HG02588 (cell line): ENCODE data around the gene SCARB2.

Experiments
- ATAC-seq: cut with Tn5 transposase; IDR thresholded peaks from one replicate; pipeline ENCODE4 v1.9.1; 2021; ENCODE audit warnings: mild to moderate bottlenecking, moderate library complexity; ENCODE audit not compliant: unreplicated experiment

Gene SCARB2

DNA sequence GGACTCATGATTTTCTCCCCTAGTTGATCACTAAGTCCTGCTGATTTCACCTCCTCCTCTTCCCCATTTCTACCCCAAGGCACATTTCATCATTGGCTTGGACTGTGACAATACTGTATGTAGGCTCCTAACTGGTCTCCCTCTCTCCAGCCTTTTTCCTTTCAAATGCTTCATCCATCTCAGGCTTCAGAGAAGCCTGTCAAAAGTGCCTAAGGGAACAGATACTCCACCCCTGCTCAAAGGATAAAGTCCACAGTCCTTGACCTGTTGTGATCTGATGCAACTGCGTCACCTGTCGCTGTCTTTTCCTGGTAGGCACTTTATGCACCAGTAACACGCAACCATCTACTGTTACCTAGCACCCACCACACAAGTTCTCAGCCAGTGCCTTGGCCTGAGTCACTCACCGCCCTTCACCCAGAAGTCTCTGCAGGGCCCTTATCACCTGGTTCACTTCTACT is 12.8 kb downstream of the SCARB2 start:
- ATAC-seq, result no peak

DNA sequence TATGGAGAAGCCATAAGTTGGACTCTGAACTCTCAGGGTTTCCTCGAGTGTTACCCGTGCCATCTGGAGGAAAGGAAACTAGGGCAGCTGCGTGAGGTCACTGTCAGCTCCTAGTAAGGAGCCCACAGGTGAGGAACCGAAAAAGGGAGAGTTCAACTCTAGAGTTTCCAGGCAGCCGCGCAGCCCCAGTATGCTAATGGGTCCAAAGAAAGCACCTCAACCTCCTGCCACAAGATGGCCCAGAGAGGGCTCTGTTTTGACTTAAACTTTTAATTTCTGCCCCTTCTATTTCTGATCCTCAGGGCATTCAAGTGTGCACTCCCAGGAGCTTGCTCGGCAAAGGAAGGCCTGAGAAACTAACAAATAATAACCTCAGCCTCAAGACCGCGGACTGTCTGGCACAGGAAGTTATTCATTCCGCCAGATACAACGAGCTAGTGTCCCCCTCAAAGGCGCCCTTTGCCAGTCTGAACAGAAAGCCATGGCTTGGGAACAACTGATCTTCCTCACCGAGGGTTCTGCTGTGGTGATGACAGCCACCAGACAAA is 13.9 kb downstream of the SCARB2 start:
- peak; percentile 89 for ATAC-seq

DNA sequence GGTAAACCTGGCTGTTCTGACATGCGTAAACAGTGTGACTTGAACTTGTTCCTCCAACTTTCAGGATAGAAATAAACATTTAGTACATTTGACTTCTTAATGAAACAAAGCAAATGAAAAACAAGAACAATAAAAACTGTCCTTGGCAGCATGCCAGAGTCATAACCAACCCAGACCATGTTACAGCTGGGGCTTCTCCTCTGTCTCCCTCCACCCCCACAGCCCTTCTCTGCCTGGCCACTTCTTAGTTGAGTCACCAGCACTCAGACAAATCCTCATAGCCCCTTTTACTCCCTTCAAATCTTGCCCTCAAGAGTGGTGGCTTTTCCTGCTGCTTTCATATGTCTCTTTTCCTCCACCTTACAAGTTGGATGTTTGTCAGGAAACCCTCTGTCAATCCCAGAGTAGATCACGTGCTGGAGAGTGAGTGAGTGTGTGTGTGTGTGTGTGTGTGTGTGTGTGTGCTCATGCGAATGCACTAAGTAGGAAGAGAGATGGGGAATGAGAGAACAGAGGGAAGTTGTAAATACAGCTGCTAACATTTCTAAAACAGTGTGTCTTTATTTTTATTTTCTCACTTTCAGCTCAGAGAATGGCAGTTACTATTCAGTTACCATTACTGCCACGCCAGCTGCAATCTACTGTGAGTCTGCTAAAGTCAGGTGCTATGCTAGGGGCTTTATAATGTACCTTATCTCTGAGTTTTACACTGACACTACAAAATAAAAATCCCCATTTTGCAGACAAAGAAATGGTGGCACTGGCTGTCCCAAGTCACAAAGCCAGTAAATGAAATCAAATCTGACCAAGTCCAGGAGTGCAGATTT is 15.0 kb downstream of the SCARB2 start:
- peak; percentile 39 for ATAC-seq

DNA sequence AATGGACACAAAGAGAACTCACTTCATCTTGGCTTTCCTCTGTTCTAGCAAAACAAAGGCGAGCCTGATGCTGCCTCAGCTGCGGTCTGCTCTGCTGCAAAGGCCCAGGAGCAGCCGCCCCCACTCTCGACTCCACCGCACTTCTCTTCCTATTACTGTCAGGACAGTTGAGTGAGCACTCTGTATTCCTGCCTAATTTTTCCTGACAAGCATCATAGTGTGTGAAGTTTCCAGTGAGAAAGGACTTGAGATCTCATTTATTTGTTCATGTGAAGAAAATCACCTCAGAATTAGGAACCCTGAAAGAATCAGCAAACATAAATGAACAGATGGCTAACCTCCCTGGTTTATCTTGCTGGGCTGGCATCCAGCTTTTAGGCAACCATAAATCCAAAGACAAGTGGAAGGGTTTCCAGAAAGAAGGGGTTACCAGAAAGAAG is 15.6 kb downstream of the SCARB2 start:
- ATAC-seq, result no peak

DNA sequence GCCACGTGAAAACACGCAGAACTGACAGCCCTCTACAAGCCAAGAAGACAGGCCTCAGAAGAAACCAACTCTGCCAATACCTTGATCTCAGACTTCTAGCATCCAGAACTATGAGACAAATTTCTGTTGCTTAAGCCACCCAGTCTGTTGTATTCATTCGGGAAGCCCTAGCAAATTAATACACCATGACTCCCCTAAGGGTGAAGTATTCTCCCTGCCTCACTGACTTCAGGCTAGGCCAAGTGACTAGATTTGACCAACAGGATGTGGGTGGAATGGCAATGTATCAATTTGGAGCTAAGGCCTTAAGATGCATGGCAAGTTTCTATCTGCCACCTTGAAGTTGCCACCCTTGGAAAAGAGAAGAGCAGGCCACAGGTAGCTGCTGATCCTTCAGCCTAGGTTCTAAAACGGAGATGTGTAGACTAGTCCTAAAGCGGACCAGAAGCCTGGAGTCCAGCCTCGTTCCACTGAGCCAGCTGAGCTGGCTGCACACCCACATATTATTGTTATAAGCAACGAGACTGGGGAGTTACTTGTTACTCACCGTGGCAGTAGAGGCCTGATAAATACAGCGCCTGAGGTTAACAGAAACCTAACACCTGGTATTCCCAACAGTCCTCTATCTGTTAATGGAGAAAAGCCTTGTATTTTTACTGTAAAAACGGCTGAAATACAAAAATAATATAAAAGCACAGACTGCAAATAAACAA is 16.4 kb downstream of the SCARB2 start:
- ATAC-seq, result no peak

DNA sequence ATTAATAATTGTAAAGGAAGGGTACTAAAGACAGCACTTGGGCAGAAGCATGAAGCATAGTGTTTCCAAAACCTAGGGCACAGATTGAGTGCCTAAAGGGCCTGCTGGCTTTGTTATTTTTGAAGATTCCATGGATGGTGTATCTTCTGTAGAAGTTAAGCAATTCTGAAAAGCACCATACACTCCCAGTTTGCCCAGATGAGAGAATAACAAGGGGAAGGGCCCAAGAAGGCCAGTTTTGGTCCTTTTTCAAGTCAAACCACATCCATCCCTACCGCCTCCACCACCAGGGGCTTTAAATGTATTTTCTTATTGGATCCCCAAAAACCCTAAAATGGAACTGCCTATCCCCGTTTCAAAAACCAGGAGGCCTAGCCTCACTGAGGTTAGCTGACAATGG is 17.2 kb downstream of the SCARB2 start:
- ATAC-seq, result no peak

DNA sequence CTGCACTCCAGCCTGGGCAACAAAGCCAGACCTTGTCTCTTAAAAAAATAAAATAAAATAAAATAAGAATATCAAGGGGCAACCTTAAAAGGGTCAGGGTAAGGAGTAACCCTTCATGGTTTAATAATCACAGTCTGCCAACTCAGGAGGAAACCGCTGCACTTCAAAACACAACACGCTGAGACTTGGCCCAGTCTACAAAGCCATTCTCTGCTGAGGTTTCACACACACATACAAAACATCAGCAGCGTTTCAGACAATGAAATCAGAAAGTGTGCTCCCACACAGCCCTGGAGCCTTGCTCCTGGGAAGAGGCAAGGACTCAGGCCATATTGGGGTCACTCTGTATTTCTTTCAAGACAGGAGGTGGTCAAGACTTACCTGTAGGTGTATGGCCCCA is 18.3 kb downstream of the SCARB2 start:
- ATAC-seq, result no peak

DNA sequence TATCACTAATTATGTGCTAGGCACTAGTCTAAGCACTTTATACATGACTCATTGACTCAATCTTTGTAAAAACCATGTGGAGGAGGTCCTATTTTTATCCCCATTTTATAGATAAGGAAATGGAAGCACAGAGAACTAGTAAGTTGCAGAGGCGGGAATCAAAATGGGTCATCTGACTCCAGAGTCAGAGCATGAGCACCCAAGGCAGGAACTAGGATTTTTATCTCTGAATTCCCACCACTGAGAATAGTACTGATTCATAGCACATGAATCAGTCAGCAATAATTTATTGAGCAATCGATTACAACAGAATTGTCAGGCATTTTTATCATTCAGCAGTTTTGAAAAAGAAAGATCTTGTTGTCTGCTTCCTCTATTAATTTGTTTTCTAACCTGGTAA is 19.3 kb downstream of the SCARB2 start:
- no peak for ATAC-seq

DNA sequence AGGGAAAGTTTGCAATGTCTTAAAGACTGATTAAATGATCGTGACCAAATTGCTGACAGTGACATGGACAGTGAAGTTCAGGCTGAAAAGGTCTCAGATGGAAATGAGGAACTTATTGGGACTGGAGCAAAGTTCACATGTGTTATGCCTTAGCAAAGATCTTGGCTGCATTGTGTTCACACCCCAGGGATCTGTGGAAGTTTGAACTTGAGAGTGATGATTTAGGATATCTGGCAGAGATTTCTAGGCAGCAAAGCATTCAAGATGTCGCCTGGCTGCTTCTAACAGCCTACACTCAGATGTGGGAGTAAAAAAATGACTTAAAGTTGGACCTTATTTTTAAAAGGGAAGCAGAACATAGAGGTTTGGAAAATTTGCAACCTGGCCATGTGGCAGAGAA is 21.4 kb downstream of the SCARB2 start:
- ATAC-seq, result no peak

DNA sequence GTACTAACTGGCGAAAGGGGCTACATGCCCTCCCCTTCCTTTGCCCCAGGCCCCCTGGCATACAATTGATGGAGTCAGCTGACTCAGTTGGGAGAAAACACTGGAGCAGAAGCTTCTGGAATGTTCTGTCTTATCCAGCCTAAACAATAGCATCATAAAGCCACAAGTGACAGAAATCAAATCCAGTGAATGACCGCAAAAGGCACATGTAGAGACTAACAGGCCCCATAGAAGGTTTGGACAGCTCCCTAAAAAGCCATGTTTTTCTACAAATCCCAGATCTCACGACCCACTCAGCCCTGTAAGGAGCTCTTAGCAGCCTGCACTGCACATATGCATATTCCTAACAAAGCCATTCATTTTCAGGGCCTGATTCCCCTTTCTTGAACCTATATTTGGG is 25.1 kb downstream of the SCARB2 start:
- ATAC-seq, result no peak

DNA sequence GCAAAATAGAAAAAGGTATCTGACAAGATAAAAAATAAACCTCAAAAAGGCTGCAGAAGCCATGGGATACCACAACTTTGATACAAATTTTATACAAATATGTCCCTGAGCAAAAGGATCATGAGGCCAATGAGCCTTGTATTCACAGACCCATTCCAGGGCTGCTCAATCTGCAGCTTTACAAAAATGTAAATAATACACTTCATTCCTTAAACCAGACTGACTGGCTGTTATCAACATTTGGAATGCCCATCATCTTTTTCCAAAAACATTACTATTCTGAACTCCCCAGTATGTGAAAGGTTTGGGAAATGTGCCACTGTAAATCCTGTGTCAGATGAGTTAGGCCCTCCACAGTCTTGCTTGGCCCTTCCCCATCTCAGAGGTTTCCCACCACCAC is 25.5 kb downstream of the SCARB2 start:
- no peak for ATAC-seq

DNA sequence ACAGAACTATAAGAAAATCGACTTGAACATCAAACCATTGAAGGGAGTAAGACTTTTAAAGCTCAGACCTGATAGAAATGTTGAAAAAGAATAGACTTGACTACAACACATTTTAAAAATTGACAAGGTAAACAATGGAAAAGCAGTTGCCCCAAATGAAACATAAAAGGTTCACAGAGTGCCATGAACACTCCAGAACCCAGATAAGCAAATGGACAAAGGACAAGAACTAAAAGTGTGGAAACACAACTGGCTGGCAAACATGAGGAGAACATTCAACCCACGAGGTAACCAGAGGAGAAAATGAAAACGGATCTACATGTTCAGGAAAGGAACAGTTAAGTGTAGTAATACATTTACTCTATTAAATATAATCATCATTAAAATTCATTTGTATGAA is 26.5 kb downstream of the SCARB2 start:
- no peak for ATAC-seq

DNA sequence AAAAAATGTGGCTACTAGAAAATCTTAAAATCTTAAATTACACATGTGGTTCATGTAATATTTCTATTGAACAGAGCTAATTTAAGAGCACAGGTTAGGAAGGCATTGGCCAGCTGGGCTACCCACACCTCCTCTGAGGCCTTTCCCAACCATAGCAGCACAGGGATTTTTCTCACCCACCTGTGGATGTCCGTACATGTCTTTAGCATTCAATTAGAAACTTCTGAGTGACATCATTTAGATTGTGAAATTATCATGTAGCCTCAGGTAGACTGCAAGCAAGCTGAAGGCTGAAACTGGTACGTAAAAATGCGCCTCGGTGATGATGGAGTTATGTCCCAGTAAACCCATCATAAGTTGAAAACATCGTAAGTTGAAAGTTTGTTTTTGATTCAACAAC is 31.2 kb downstream of the SCARB2 start:
- ATAC-seq, result no peak

DNA sequence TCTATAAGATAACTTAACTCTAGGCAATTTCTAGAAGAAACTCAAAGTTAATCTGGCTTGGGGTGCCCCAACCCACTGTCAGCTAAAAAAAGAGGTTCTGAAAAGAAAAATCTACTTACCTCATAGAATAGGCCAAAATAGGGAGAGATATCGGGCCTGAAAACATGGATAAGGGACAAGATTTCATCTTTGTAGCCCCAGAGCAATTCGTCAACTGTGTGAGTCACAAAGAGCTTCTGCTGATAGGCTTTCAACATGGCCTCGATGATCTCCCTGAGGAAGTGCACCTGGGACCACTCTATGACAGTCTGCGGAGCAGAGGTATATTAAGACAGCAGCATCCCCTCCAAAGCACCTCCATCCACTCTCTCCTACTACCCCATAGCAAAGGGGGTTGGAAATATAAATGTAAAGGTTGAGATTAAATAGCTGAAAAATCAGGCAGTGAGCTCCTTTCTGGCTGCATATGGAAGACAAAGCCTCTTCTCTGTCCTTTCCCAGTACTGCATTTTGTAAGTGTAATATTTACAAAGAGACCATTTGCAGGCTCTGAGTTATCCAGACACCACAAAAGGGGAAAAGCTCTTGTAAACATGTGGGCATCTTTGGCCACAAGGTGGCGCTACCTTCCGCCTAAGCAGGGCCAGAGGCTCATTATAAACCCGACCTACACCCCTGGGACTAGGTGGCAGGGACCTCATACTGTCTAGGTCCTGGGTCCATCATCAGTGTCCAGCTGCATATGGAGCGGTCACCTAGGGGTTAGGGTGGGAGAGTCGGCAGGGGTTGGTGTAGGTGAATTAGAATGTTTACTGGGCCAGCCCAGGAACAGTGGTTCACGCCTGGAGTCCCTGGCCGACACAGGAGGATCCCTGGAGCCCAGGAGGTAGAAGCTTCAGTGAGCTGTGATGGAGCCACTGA is 34.0 kb downstream of the SCARB2 start:
- peak; percentile 73 for ATAC-seq

DNA sequence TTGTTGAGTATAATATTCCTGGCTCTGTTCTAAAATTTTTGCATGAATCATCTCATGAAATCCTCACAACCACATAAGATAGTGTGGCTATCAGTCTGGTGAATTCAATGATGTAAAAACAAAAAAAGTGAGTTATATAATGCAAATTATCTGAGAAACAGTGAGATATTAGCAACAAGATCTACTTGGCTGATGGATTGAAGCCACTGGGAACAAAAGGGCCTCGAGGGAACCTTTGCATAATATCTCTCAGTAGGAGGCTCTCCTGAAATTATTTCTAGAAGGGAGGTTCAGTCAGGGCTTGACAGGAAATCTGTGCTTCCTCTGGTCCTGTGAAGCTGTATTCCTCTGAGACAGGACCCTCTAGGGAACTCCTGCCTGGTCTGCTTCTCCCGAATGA is 35.3 kb downstream of the SCARB2 start:
- ATAC-seq, result no peak

DNA sequence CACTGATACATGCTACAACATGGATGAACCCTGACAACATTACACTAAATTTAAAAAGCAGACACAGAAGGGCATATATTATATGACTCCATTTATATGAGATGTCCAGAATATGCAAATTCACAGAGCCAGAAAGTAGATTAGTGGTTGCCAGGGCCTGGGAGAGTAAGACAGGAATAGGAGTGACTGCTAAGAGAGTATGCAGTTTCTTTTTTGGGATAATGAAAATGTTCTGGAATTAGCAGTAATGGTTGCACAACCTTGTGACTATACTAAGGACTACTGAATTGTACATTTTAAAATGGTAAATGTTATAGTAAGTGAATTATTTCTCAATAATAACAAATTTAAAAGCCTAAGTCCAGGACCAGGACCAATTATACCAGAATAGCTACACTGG is 35.9 kb downstream of the SCARB2 start:
- no peak for ATAC-seq

DNA sequence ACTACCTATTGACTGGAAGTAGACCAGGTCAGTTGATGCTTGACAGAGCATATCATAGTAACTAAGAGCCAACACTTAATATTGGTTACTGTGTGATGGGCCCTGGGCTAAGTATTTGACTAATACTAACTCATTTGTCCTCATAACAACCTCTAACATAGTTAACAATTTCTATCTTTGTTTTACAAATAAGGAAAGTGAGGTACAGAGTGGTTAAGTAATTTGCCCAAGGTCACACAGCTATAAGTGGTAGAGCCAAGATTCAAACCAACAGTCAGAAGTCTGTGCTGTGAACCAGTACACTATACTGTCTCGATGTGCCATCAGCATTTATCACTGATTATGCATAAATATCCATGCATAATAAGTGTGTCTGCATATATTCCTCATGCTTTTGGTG is 38.3 kb downstream of the SCARB2 start:
- ATAC-seq, result no peak

DNA sequence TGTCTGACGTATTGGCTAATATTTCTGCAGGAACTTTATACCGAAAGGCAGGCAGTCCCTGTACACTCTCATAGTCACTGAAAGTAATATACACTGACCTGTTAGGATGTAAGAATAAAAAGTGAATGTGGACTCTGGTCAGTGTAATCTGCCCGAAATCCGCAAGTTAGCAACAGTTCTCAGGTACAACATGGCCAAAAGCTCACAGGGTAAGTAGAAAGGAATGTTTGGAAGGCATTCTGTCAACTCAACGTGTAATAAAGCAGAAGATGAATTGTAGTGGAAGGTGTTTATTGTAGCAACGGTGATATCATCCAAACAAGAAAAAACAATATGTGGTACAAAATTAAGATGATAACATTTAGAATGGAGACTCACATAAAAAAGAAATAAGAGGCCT is 39.4 kb downstream of the SCARB2 start:
- no peak for ATAC-seq

DNA sequence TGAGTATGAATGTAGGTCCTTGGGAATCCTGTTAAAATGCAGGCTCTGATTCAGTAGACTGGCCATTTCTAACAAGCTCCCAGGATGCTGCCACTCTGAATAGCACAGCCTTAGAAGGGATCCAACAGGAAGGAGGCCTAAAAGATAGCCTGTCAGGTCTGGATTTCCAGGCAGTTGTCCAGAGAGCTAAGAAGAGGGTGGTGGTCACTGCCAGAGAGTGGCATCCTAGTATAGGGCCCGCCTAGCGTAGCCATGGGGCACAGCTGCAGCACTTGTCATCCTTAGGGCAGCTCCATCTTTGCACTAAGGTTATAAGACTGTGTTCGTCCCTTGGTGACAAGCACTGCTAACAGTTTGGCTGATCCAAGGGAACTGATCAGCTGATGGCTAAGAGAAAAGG is 44.9 kb downstream of the SCARB2 start:
- ATAC-seq, result no peak

DNA sequence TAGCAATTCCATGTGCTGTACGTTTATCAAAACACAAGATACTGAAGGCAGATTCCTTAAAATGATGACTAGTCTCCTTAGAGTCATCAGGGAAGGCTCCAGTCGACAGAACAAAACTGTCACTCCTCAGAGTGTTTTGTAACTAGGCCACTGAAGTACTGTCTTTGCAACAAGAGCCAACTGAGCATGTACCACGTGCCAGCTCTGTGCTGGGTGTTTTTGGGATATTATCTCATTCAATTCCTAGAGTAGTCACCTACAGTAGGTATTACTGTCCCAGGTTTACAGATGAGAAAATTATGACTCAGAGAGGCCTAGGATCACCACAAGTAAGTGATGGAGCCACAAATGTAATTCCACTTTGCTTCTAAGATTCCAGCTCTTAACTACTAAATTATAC is 47.1 kb downstream of the SCARB2 start:
- ATAC-seq, result no peak

DNA sequence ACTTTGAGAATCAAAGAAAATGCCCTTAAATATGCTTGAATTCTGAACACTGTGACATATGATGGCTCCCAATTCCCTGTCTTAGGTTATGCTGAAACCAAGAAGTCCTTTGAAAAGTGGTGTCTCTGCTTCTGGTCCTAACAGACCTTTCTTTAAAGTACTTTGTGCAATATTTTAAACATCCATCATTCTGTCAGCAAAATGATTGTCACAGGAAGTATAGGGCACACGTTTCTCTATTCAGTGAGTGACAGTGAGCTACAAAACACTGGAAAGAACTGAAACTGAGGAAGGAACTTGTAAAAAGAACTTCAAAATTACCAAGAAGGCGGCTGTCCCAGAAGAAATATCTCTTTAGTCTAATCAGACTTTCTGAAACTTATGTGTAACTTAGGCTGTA is 53.3 kb downstream of the SCARB2 start:
- ATAC-seq, result no peak
